ENCODE measurements around the gene KDM4C. TPM values are rescaled to one million over a fixed set of nuclear protein-coding genes. Genes with fewer than 3 reads are reported as not detected.

The KDM4C gene
- total RNA-seq, 1 donor, result 50.7 TPM

- TF ChIP-seq CTCF (IDR thresholded peaks at IDR 0.05; ENCODE audit: extremely low read depth, low read depth, low read length), result no peak
- Histone ChIP-seq H3K4me2 (ENCODE audit: insufficient read depth, low read length) (no peak overlapping the region), H3K9me3 (ENCODE audit: low read depth, low read length) (no peaks in the 10 kb centered on the region), H4K20me1 (ENCODE audit: insufficient read depth, low read length) (no peaks in the 10 kb centered on the region), H2AFZ (ENCODE audit: low read length) (no peak overlapping the region), H3K36me3 (ENCODE audit: insufficient read depth, low read length) (no peaks in the 10 kb centered on the region), H3K27ac (ENCODE audit: low read depth, low read length) (no peak overlapping the region), H3K4me1 (ENCODE audit: insufficient read depth, low read length) (peaks cover 2% of the 10 kb centered on the region), H3K27me3 (ENCODE audit: insufficient read depth, low read length) (no peaks in the 10 kb centered on the region), H3K4me3 (ENCODE audit: insufficient read depth, low read length) (no peak overlapping the region), H3K79me2 (ENCODE audit: insufficient read depth, low read length) (no peaks in the 10 kb centered on the region)
- DNase-seq (ENCODE audit: insufficient read length, low spot score, missing footprints), result no peak
Observed at GRCh38 chr9:6897898-6898302, 140.1 kb downstream of the KDM4C start.

- Histone ChIP-seq H3K4me3 (ENCODE audit: insufficient read depth, low read length) (no peak overlapping the region), H2AFZ (ENCODE audit: low read length) (no peak overlapping the region), H3K9me3 (ENCODE audit: low read depth, low read length) (no peaks in the 10 kb centered on the region), H3K4me2 (ENCODE audit: insufficient read depth, low read length) (no peak overlapping the region), H3K36me3 (ENCODE audit: insufficient read depth, low read length) (no peaks in the 10 kb centered on the region), H4K20me1 (ENCODE audit: insufficient read depth, low read length) (no peaks in the 10 kb centered on the region), H3K27ac (ENCODE audit: low read depth, low read length) (no peak overlapping the region), H3K4me1 (ENCODE audit: insufficient read depth, low read length) (peaks cover 2% of the 10 kb centered on the region), H3K27me3 (ENCODE audit: insufficient read depth, low read length) (no peaks in the 10 kb centered on the region), H3K79me2 (ENCODE audit: insufficient read depth, low read length) (no peaks in the 10 kb centered on the region)
- no peak for TF ChIP-seq CTCF (IDR thresholded peaks at IDR 0.05; ENCODE audit: extremely low read depth, low read depth, low read length)
- DNase-seq (ENCODE audit: insufficient read length, low spot score, missing footprints), result no peak
Observed at GRCh38 chr9:6899274-6899673, 141.5 kb downstream of the KDM4C start.

- no peaks in the 10 kb centered on the region for H3K36me3 ChIP-seq (ENCODE audit: insufficient read depth, low read length)
- H4K20me1 ChIP-seq (ENCODE audit: insufficient read depth, low read length), result no peaks in the 10 kb centered on the region
- H3K27me3 ChIP-seq (ENCODE audit: insufficient read depth, low read length), result no peaks in the 10 kb centered on the region
- H3K4me1 ChIP-seq (ENCODE audit: insufficient read depth, low read length), result peaks cover 2% of the 10 kb centered on the region
- no peak overlapping the region for H3K4me2 ChIP-seq (ENCODE audit: insufficient read depth, low read length)
- no peak for DNase-seq (ENCODE audit: insufficient read length, low spot score, missing footprints)
- no peak overlapping the region for H3K27ac ChIP-seq (ENCODE audit: low read depth, low read length)
- no peak overlapping the region for H3K4me3 ChIP-seq (ENCODE audit: insufficient read depth, low read length)
- H3K9me3 ChIP-seq (ENCODE audit: low read depth, low read length), result no peaks in the 10 kb centered on the region
- no peak overlapping the region for H2AFZ ChIP-seq (ENCODE audit: low read length)
- no peak for TF ChIP-seq CTCF (IDR thresholded peaks at IDR 0.05; ENCODE audit: extremely low read depth, low read depth, low read length)
- H3K79me2 ChIP-seq (ENCODE audit: insufficient read depth, low read length), result no peaks in the 10 kb centered on the region
Observed at GRCh38 chr9:6900440-6900883, 142.7 kb downstream of the KDM4C start.

GRCh38 chr9:6901180-6901579 is 143.4 kb downstream of the KDM4C start:
- no peaks in the 10 kb centered on the region for H3K9me3 ChIP-seq (ENCODE audit: low read depth, low read length)

More at GRCh38 chr9:6901180-6901579, 143.4 kb downstream of the KDM4C start:
- TF ChIP-seq CTCF (IDR thresholded peaks at IDR 0.05; ENCODE audit: extremely low read depth, low read depth, low read length), result no peak
- H4K20me1 ChIP-seq (ENCODE audit: insufficient read depth, low read length), result no peaks in the 10 kb centered on the region
- H3K27ac ChIP-seq (ENCODE audit: low read depth, low read length), result no peak overlapping the region
- no peak overlapping the region for H3K4me3 ChIP-seq (ENCODE audit: insufficient read depth, low read length)
- H3K36me3 ChIP-seq (ENCODE audit: insufficient read depth, low read length), result no peaks in the 10 kb centered on the region
- H3K4me1 ChIP-seq (ENCODE audit: insufficient read depth, low read length), result peaks cover 2% of the 10 kb centered on the region
- H3K4me2 ChIP-seq (ENCODE audit: insufficient read depth, low read length), result no peak overlapping the region
- no peaks in the 10 kb centered on the region for H3K79me2 ChIP-seq (ENCODE audit: insufficient read depth, low read length)
- DNase-seq (ENCODE audit: insufficient read length, low spot score, missing footprints), result no peak
- H3K27me3 ChIP-seq (ENCODE audit: insufficient read depth, low read length), result no peaks in the 10 kb centered on the region
- no peak overlapping the region for H2AFZ ChIP-seq (ENCODE audit: low read length)

Data from osteoblast (primary cell).